Brain microvascular endothelial cell (primary cell): ENCODE measurements around the gene OR2A5.

ENCODE experiments used
- DNase-seq: peaks from one replicate; pipeline ENCODE4 v3.0.0-alpha.2; 2020
- H3K27ac ChIP-seq: fragments of 250-450 bp; sonication (Bioruptor Pico); 2 replicates; pipeline ENCODE4 v1.5.1; 2020; ENCODE audit warnings: mild to moderate bottlenecking, moderate library complexity
- H3K27me3 ChIP-seq: fragments of 250-450 bp; sonication (Bioruptor Pico); replicated peaks from 2 replicates; pipeline ENCODE4 v1.5.1; 2020; ENCODE audit warnings: mild to moderate bottlenecking
- H3K36me3 ChIP-seq: fragments of 250-450 bp; sonication (Bioruptor Pico); replicated peaks from 2 replicates; pipeline ENCODE4 v1.5.1; 2020; ENCODE audit warnings: mild to moderate bottlenecking
- H3K4me3 ChIP-seq: 2 replicates; pipeline ENCODE4 v1.5.1; 2011; ENCODE audit warnings: low read depth, mild to moderate bottlenecking, control low read depth, low read length, moderate library complexity
- CTCF ChIP-seq: IDR thresholded peaks from 2 replicates; pipeline ENCODE4 v1.5.1; 2011; ENCODE audit warnings: low read depth, mild to moderate bottlenecking, moderate library complexity, low read length, control low read depth, inconsistent platforms; ENCODE audit errors: missing control alignments
- in situ Hi-C: cut with HindIII; loops from 2 replicates; pipeline ENCODE4 v1.10.0; 2017; ENCODE audit warnings: low sequenced_read_pairs, low pct_ligation_motif_present

OR2A5 gene

GRCh38 chr7:144105211-144105610 is 56.5 kb downstream of the OR2A5 start:
- Histone ChIP-seq H3K27me3 (no peaks in the 10 kb centered on the region), H3K36me3 (no peaks in the 10 kb centered on the region), H3K27ac (no peak overlapping the region), H3K4me3 (no peak overlapping the region)
- in situ Hi-C loops = no loop called here
- TF ChIP-seq CTCF = no peak
- no peak for DNase-seq
